Measurements from ENCODE around the gene TTC1. TPM values are rescaled to one million over a fixed set of nuclear protein-coding genes. Genes with fewer than 3 reads are reported as not detected.

TTC1 gene
- total RNA-seq, 1 donor from 2014 or later = 50.3 TPM

GRCh38 chr5:160092960-160093707 lies 84.2 kb downstream of the TTC1 start:
- TF ChIP-seq CTCF (conservative IDR thresholded peaks at IDR 0.05; ENCODE audit: low read depth, low read length) = no peak
- no peak for DNase-seq (ENCODE audit: low read depth)
- no peak overlapping the region for H3K4me3 ChIP-seq (ENCODE audit: low read depth, low read length)

- no peak overlapping the region for H3K4me3 ChIP-seq (ENCODE audit: low read depth, low read length)
- TF ChIP-seq CTCF (conservative IDR thresholded peaks at IDR 0.05; ENCODE audit: low read depth, low read length) = no peak
- DNase-seq (ENCODE audit: low read depth) = no peak
Measured at GRCh38 chr5:160096178-160096577, 87.2 kb downstream of the TTC1 start.

GRCh38 chr5:160097991-160098390 lies 89.1 kb downstream of the TTC1 start:
- no peak for TF ChIP-seq CTCF (conservative IDR thresholded peaks at IDR 0.05; ENCODE audit: low read depth, low read length)
- H3K4me3 ChIP-seq (ENCODE audit: low read depth, low read length) = no peak overlapping the region
- no peak for DNase-seq (ENCODE audit: low read depth)

- no peak overlapping the region for H3K4me3 ChIP-seq (ENCODE audit: low read depth, low read length)
- no peak for TF ChIP-seq CTCF (conservative IDR thresholded peaks at IDR 0.05; ENCODE audit: low read depth, low read length)
- DNase-seq (ENCODE audit: low read depth) = peak; percentile 26
Measured at GRCh38 chr5:160105686-160106360, 96.9 kb downstream of the TTC1 start.

- TF ChIP-seq CTCF (conservative IDR thresholded peaks at IDR 0.05; ENCODE audit: low read depth, low read length) = no peak
- DNase-seq (ENCODE audit: low read depth) = no peak
- H3K4me3 ChIP-seq (ENCODE audit: low read depth, low read length) = no peak overlapping the region
Measured at GRCh38 chr5:160108124-160108523, 99.2 kb downstream of the TTC1 start.

Other genes starting within 250 kb of the TTC1 start
- gene ADRA1B, start 92.7 kb upstream of the TTC1 start, total RNA-seq = 4.0 and 5.9 TPM in 2 replicates
- gene PWWP2A, start 110.3 kb downstream of the TTC1 start, total RNA-seq = 13.3 and 19.6 TPM in 2 replicates
- gene FABP6, start 220.4 kb downstream of the TTC1 start, total RNA-seq = not detected in 2 replicates